ENCODE measurements around the gene ARAP2.

The ARAP2 gene

GRCh38 chr4:36130641-36131040, 113.7 kb downstream of the ARAP2 start:
- no peak overlapping the region for H3K4me2 ChIP-seq
- no peak overlapping the region for H3K4me3 ChIP-seq
- H3K9me3 ChIP-seq (replicated peaks in 1 of 11), result no peaks in the 10 kb centered on the region
- no peak overlapping the region for H3K27ac ChIP-seq
- no peak overlapping the region for H3K9ac ChIP-seq
- peaks cover 0 to 95% (median 24%) of the 10 kb centered on the region in 11 experiments; a peak in 13 of 22 replicates for H4K20me1 ChIP-seq
- TF ChIP-seq Cebpa-rat (IDR thresholded peaks at IDR 0.05), result no peak
- H3K27me3 ChIP-seq, result no peaks in the 10 kb centered on the region
- peaks cover 14 to 65% (median 29%) of the 10 kb centered on the region in 10 experiments for H3K4me1 ChIP-seq
- peaks cover 51 to 93% (median 81%) of the 10 kb centered on the region in 11 experiments for H3K36me3 ChIP-seq

DNA sequence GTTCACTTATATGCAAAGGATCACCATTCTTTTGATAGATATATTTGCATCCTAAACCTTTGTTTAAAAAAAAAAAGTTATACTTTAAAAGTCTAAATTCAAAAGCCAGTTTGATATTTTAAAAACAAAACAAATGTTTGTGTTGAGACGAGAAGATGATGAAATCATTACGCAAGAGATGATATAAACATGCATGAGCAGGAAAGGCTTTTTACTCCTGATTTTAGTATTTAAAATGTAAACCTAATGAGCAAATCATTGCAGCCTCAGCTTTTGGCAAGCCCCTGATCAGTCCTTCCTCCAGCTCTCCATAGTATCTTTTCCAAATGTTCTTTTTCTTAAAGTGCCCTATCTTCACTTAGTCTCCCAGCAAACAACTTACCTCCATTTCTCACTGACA, 115.6 kb downstream of the ARAP2 start:
- Histone ChIP-seq H3K27ac (peak overlapping the region in 4 of 11 experiments; percentile 0 to 38 (median 29); a peak in 4 of 22 replicates), H3K4me1 (peaks cover 3 to 60% (median 14%) of the 10 kb centered on the region in 10 experiments), H3K4me2 (peak overlapping the region in 2 of 11 experiments; percentile 10; a peak in 2 of 22 replicates)

DNA sequence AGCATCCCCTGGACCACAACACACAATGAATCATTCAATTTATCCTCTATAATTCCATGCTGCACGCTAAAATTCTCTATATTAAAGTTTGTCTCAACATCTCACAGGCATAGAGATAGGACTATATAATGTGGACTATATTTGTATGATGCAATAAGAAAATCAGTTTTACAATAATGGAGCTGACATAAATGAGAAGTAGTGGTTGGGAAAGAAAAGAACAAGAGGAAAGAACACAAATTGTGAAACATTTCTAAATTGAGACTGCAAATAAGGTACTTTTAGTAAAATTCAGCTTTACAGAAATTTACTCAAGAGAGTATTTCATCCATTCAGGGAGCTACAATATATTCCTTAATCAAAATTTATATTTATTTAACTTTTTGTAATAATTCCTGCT, 120.4 kb downstream of the ARAP2 start:
- Histone ChIP-seq H3K9me3 (replicated peaks in 1 of 11) (peaks cover 0 to 5% (median 0%) of the 10 kb centered on the region in 11 experiments; a peak in 1 of 22 replicates), H3K4me3 (no peak overlapping the region), H3K4me1 (peaks cover 0 to 16% (median 2%) of the 10 kb centered on the region in 10 experiments; a peak in 10 of 20 replicates), H4K20me1 (peaks cover 0 to 95% (median 0%) of the 10 kb centered on the region in 11 experiments; a peak in 6 of 22 replicates), H3K27me3 (no peaks in the 10 kb centered on the region), H3K9ac (no peak overlapping the region), H3K4me2 (no peak overlapping the region), H3K27ac (no peak overlapping the region), H3K36me3 (peaks cover 68 to 97% (median 93%) of the 10 kb centered on the region in 11 experiments)
- TF ChIP-seq Cebpa-rat (IDR thresholded peaks at IDR 0.05), result no peak

More for the DNA sequence above, 115.6 kb downstream of the ARAP2 start:
- H3K9me3 ChIP-seq (replicated peaks in 1 of 11), result no peaks in the 10 kb centered on the region
- H3K4me3 ChIP-seq, result no peak overlapping the region
- TF ChIP-seq Cebpa-rat (IDR thresholded peaks at IDR 0.05), result peak in 4 of 11 experiments; percentile 21 to 50 (median 36); a peak in 5 of 22 replicates
- no peaks in the 10 kb centered on the region for H3K27me3 ChIP-seq
- H4K20me1 ChIP-seq, result peaks cover 0 to 94% (median 7%) of the 10 kb centered on the region in 11 experiments; a peak in 8 of 22 replicates
- no peak overlapping the region for H3K9ac ChIP-seq
- H3K36me3 ChIP-seq, result peaks cover 70 to 95% (median 92%) of the 10 kb centered on the region in 11 experiments

GRCh38 chr4:36115312-36115711, 129.0 kb downstream of the ARAP2 start:
- H3K36me3 ChIP-seq, result peaks cover 28 to 99% (median 83%) of the 10 kb centered on the region in 11 experiments; a peak in 21 of 22 replicates
- H3K9me3 ChIP-seq (replicated peaks in 1 of 11), result no peaks in the 10 kb centered on the region
- peak in 1 of 11 experiments; percentile 47; a peak in 1 of 22 replicates for TF ChIP-seq Cebpa-rat (IDR thresholded peaks at IDR 0.05)
- H3K27ac ChIP-seq, result peak overlapping the region in 8 of 11 experiments; percentile 53 to 74 (median 64); a peak in 16 of 22 replicates
- no peaks in the 10 kb centered on the region for H3K27me3 ChIP-seq
- no peak overlapping the region for H3K4me3 ChIP-seq
- peak overlapping the region in 8 of 11 experiments; percentile 37 to 62 (median 54); a peak in 16 of 22 replicates for H3K4me2 ChIP-seq
- peaks cover 0 to 98% (median 0%) of the 10 kb centered on the region in 11 experiments; a peak in 5 of 22 replicates for H4K20me1 ChIP-seq
- H3K9ac ChIP-seq, result no peak overlapping the region; a peak in 1 of 22 replicates
- peaks cover 6 to 52% (median 31%) of the 10 kb centered on the region in 10 experiments; a peak in 19 of 20 replicates for H3K4me1 ChIP-seq

- no peaks in the 10 kb centered on the region for H3K27me3 ChIP-seq
- TF ChIP-seq Cebpa-rat (IDR thresholded peaks at IDR 0.05), result no peak
- no peak overlapping the region for H3K4me3 ChIP-seq
- peak overlapping the region in 6 of 11 experiments; percentile 32 to 57 (median 40); a peak in 8 of 22 replicates for H3K4me2 ChIP-seq
- H3K9me3 ChIP-seq (replicated peaks in 1 of 11), result peaks cover 0 to 14% (median 7%) of the 10 kb centered on the region in 11 experiments; a peak in 10 of 22 replicates
- H3K9ac ChIP-seq, result no peak overlapping the region
- peaks cover 6 to 40% (median 23%) of the 10 kb centered on the region in 10 experiments; a peak in 19 of 20 replicates for H3K4me1 ChIP-seq
- H3K27ac ChIP-seq, result peak overlapping the region in 4 of 11 experiments; percentile 20 to 51 (median 48); a peak in 5 of 22 replicates
- H3K36me3 ChIP-seq, result peaks cover 39 to 100% (median 93%) of the 10 kb centered on the region in 11 experiments
- H4K20me1 ChIP-seq, result peaks cover 0 to 92% (median 0%) of the 10 kb centered on the region in 11 experiments; a peak in 5 of 22 replicates
Measured at GRCh38 chr4:36111172-36111571, 133.1 kb downstream of the ARAP2 start.

DNA sequence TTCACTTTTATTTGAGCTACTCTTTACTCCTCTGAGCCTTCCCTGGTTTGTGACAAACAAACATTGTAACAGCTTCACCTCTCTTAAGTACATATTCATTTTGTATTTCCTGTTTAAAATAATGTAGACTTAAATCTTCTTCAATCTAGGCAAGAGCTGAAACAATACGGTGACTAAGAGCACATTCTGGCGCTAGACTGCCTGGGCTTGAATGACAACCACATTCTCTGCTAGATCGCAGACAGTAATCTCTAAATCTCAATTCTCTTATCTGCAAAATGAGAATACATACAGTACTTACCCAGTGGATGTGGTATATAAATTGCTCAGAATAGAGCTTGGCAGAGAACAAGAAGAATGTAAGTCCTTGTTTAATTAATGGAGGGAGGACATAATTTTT, 144.8 kb downstream of the ARAP2 start:
- Histone ChIP-seq H3K9me3 (replicated peaks in 1 of 11) (peaks cover 0 to 24% (median 12%) of the 10 kb centered on the region in 11 experiments; a peak in 15 of 22 replicates), H3K27ac (no peak overlapping the region), H4K20me1 (peaks cover 0 to 98% (median 0%) of the 10 kb centered on the region in 11 experiments; a peak in 6 of 22 replicates), H3K9ac (no peak overlapping the region), H3K27me3 (no peaks in the 10 kb centered on the region), H3K36me3 (peaks cover 62 to 100% (median 92%) of the 10 kb centered on the region in 11 experiments), H3K4me3 (no peak overlapping the region), H3K4me1 (no peaks in the 10 kb centered on the region), H3K4me2 (no peak overlapping the region)
- TF ChIP-seq Cebpa-rat (IDR thresholded peaks at IDR 0.05), result no peak

DNA sequence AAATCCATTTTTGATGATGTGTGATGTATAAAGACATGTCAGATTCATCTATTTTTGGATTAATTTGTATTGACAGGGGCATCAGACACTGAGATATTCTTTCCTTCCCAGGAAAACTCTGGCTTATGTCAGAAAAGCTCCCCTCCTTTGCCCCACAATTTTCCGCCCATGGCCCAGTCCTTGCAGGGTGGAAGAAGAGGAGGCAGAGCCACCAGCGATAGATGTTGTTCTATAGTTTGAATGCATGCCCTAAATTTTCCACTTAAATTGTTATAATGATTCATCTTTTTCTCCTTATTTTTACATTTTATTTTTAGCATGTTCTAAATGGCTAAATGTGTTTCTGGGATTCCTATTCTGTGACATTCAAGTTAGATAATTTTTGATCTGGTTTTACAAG, 149.3 kb downstream of the ARAP2 start:
- H3K9ac ChIP-seq, result no peak overlapping the region
- no peak for TF ChIP-seq Cebpa-rat (IDR thresholded peaks at IDR 0.05)
- no peaks in the 10 kb centered on the region for H3K4me1 ChIP-seq
- no peak overlapping the region for H3K27ac ChIP-seq
- peaks cover 63 to 100% (median 92%) of the 10 kb centered on the region in 11 experiments for H3K36me3 ChIP-seq
- H3K4me3 ChIP-seq, result no peak overlapping the region
- H3K9me3 ChIP-seq (replicated peaks in 1 of 11), result peaks cover 0 to 5% (median 0%) of the 10 kb centered on the region in 11 experiments; a peak in 2 of 22 replicates
- H3K4me2 ChIP-seq, result no peak overlapping the region
- no peaks in the 10 kb centered on the region for H3K27me3 ChIP-seq
- peaks cover 0 to 97% (median 0%) of the 10 kb centered on the region in 11 experiments; a peak in 6 of 22 replicates for H4K20me1 ChIP-seq

DNA sequence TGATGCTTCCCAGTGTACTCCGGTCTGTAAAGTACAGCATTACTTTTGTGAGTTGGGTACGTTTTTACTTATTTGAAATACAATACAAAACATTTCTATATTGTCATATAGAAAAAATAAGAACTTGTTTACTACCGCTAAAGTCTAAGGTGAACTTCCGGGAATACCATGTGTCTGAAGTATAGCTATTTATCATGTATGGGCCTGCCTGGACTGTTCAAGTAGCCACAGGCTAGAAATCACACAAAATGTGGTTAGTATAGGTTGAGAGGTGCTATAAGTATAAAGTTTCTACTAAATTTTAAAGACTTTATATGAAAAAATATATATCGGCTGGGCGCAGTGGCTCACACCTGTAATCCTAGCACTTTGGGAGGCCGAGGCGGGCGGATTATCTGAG, 152.3 kb downstream of the ARAP2 start:
- Histone ChIP-seq H3K9me3 (replicated peaks in 1 of 11) (no peaks in the 10 kb centered on the region), H3K36me3 (peaks cover 63 to 100% (median 94%) of the 10 kb centered on the region in 11 experiments), H3K27ac (no peak overlapping the region), H3K27me3 (no peaks in the 10 kb centered on the region), H3K4me2 (no peak overlapping the region), H3K9ac (no peak overlapping the region), H3K4me3 (no peak overlapping the region), H4K20me1 (peaks cover 0 to 96% (median 8%) of the 10 kb centered on the region in 11 experiments; a peak in 9 of 22 replicates), H3K4me1 (no peaks in the 10 kb centered on the region)
- no peak for TF ChIP-seq Cebpa-rat (IDR thresholded peaks at IDR 0.05)

DNA sequence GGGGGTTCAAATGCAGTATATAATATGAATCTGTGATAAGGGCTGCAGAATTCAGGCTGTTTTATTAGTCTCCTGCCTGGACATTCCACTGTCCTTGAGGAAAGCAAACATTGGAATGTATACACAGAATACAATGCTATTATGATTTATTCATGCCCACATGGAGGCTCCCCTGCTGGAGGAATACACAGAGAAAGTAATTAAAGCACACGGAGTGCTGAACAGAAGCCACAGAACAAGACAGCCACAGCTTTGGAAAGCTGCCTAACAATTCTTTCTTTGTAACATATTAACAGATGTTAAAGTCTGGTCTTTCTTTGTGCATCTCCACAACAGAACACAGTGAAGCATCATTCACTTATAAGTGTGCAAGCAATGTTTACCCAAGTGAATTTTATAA, 155.8 kb downstream of the ARAP2 start:
- no peak overlapping the region for H3K9ac ChIP-seq
- H3K4me3 ChIP-seq, result no peak overlapping the region
- TF ChIP-seq Cebpa-rat (IDR thresholded peaks at IDR 0.05), result no peak
- peaks cover 60 to 100% (median 93%) of the 10 kb centered on the region in 11 experiments for H3K36me3 ChIP-seq
- no peaks in the 10 kb centered on the region for H3K9me3 ChIP-seq (replicated peaks in 1 of 11)
- no peak overlapping the region for H3K4me2 ChIP-seq
- no peaks in the 10 kb centered on the region for H3K27me3 ChIP-seq
- no peaks in the 10 kb centered on the region for H3K4me1 ChIP-seq
- peaks cover 0 to 96% (median 8%) of the 10 kb centered on the region in 11 experiments; a peak in 10 of 22 replicates for H4K20me1 ChIP-seq
- H3K27ac ChIP-seq, result no peak overlapping the region
